ENCODE results near the gene LAMA5.

GRCh38 chr20:62269378-62269777 lies 97.7 kb downstream of the LAMA5 start:
- TF ChIP-seq, protein P1, sequence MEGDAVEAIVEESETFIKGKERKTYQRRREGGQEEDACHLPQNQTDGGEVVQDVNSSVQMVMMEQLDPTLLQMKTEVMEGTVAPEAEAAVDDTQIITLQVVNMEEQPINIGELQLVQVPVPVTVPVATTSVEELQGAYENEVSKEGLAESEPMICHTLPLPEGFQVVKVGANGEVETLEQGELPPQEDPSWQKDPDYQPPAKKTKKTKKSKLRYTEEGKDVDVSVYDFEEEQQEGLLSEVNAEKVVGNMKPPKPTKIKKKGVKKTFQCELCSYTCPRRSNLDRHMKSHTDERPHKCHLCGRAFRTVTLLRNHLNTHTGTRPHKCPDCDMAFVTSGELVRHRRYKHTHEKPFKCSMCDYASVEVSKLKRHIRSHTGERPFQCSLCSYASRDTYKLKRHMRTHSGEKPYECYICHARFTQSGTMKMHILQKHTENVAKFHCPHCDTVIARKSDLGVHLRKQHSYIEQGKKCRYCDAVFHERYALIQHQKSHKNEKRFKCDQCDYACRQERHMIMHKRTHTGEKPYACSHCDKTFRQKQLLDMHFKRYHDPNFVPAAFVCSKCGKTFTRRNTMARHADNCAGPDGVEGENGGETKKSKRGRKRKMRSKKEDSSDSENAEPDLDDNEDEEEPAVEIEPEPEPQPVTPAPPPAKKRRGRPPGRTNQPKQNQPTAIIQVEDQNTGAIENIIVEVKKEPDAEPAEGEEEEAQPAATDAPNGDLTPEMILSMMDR (conservative IDR thresholded peaks at IDR 0.05 in 1 of 2, IDR thresholded peaks at IDR 0.05 in 1 of 2; ENCODE audit: extremely low read depth in 1 of 2, insufficient read depth in 1 of 2, low read depth in 1 of 2, low read length in 2 of 2), result no peak
- no peak for TF ChIP-seq EZH2 (IDR thresholded peaks at IDR 0.05; ENCODE audit: borderline replicate concordance, low read length)

Data from mammary epithelial cell (primary cell).